HG02759 (cell line): ENCODE measurements around the gene UBE2G1.

Experiments used
- ATAC-seq: cut with Tn5 transposase; IDR thresholded peaks from one replicate; pipeline ENCODE4 v1.9.1; 2021; ENCODE audit warnings: mild to moderate bottlenecking, moderate library complexity; ENCODE audit not compliant: unreplicated experiment

Gene UBE2G1

GRCh38 chr17:4366327-4367063 lies at the start of gene UBE2G1:
Gene UBE2G1, minus strand, starts transcription at chr17:4366675. Its CDS starts 359 bp downstream, at chr17:4366316.
- peak; percentile 71 for ATAC-seq

- no peak for ATAC-seq
Measured at GRCh38 chr17:4412933-4413831, 46.7 kb upstream of the UBE2G1 start.

- no peak for ATAC-seq
Measured at GRCh38 chr17:4411201-4411600, 44.7 kb upstream of the UBE2G1 start.

GRCh38 chr17:4409659-4410058 lies 43.2 kb upstream of the UBE2G1 start:
- ATAC-seq = no peak

GRCh38 chr17:4407851-4408250 lies 41.4 kb upstream of the UBE2G1 start:
- ATAC-seq = no peak

- ATAC-seq = no peak
Measured at GRCh38 chr17:4407216-4407615, 40.7 kb upstream of the UBE2G1 start.

GRCh38 chr17:4406386-4406785 lies 39.9 kb upstream of the UBE2G1 start:
- no peak for ATAC-seq

GRCh38 chr17:4405699-4406098 lies 39.2 kb upstream of the UBE2G1 start:
- ATAC-seq = no peak

- no peak for ATAC-seq
Measured at GRCh38 chr17:4405038-4405669, 38.7 kb upstream of the UBE2G1 start.

- no peak for ATAC-seq
Measured at GRCh38 chr17:4397840-4398239, 31.4 kb upstream of the UBE2G1 start.

GRCh38 chr17:4395111-4395478 lies 28.6 kb upstream of the UBE2G1 start:
- no peak for ATAC-seq

GRCh38 chr17:4394208-4395110 lies 28.0 kb upstream of the UBE2G1 start:
- no peak for ATAC-seq

- no peak for ATAC-seq
Measured at GRCh38 chr17:4393806-4394205, 27.3 kb upstream of the UBE2G1 start.

GRCh38 chr17:4389079-4389478 lies 22.6 kb upstream of the UBE2G1 start:
- ATAC-seq = no peak

GRCh38 chr17:4387137-4387536 lies 20.7 kb upstream of the UBE2G1 start:
- ATAC-seq = no peak

- no peak for ATAC-seq
Measured at GRCh38 chr17:4386406-4386805, 19.9 kb upstream of the UBE2G1 start.

- no peak for ATAC-seq
Measured at GRCh38 chr17:4381690-4382671, 15.5 kb upstream of the UBE2G1 start.

GRCh38 chr17:4378626-4379025 lies 12.2 kb upstream of the UBE2G1 start:
- ATAC-seq = no peak

GRCh38 chr17:4377247-4377646 lies 10.8 kb upstream of the UBE2G1 start:
- ATAC-seq = peak; percentile 32
